Body of pancreas (tissue), 4 donors: ENCODE measurements around the gene EDAR.

Source experiments
- CTCF ChIP-seq, 7 experiments: fragments of 450-650 bp in 4 of 7; fragments of 200-600 bp in 3 of 7; sonication (generic) in 3 of 7; IDR thresholded peaks; one replicate each; pipeline ENCODE4 v1.5.1; 2016 to 2019; ENCODE audit warnings: antibody characterized with exemption in 7 of 7
- POLR2A ChIP-seq, 3 donors: fragments of 450-650 bp; IDR thresholded peaks; one replicate each; pipeline ENCODE4 v1.6.1; 2016; ENCODE audit warnings: antibody characterized with exemption in 3 of 3, mild to moderate bottlenecking in 2 of 3

GRCh38 chr2:108884619-108885018 is 104.4 kb downstream of the EDAR start:
- no peak for TF ChIP-seq POLR2A (IDR thresholded peaks at IDR 0.05)
- no peak for TF ChIP-seq CTCF (IDR thresholded peaks at IDR 0.05)
